WTC11 (cell line): ENCODE data around the gene WDFY4.

Experiments
- JUN ChIP-seq: sonication (generic); formaldehyde crosslinking; IDR thresholded peaks from 2 replicates; pipeline ENCODE4 v1.8.0; 2023; ENCODE audit warnings: mild to moderate bottlenecking, missing genetic modification reagents
- NR2C2 ChIP-seq: sonication (generic); formaldehyde crosslinking; IDR thresholded peaks from 2 replicates; pipeline ENCODE4 v1.8.0; 2022; ENCODE audit warnings: mild to moderate bottlenecking, missing genetic modification reagents
- SP1 ChIP-seq: sonication (generic); formaldehyde crosslinking; conservative IDR thresholded peaks from 2 replicates; pipeline ENCODE4 v1.8.1; 2022; ENCODE audit warnings: missing genetic modification reagents
- USF2 ChIP-seq: sonication (generic); formaldehyde crosslinking; IDR thresholded peaks from 2 replicates; pipeline ENCODE4 v1.8.1; 2023; ENCODE audit warnings: mild to moderate bottlenecking, missing genetic modification reagents, moderate library complexity
- ZNF121 ChIP-seq: sonication (generic); formaldehyde crosslinking; IDR thresholded peaks from 2 replicates; pipeline ENCODE4 v1.8.0; 2023; ENCODE audit warnings: missing genetic modification reagents
- ZNF138 ChIP-seq: sonication (generic); formaldehyde crosslinking; conservative IDR thresholded peaks from 2 replicates; pipeline ENCODE4 v1.8.1; 2022; ENCODE audit warnings: mild to moderate bottlenecking, moderate library complexity, missing genetic modification reagents
- ZNF423 ChIP-seq: fragments of 250-450 bp; sonication (Bioruptor Pico); IDR thresholded peaks from 2 replicates; pipeline ENCODE4 v2.1.2; 2022; ENCODE audit warnings: mild to moderate bottlenecking, moderate library complexity
- TF ChIP-seq, protein P1 (sequence below): fragments of 200-600 bp; IDR thresholded peaks from 2 replicates; pipeline ENCODE4 v1.8.0; 2022; ENCODE audit warnings: antibody characterized with exemption
- TF ChIP-seq, protein P2 (sequence below): sonication (generic); formaldehyde crosslinking; IDR thresholded peaks from 2 replicates; pipeline ENCODE4 v1.8.1; 2023; ENCODE audit warnings: mild to moderate bottlenecking, moderate library complexity, missing genetic modification reagents
- TF ChIP-seq, protein P3 (sequence below): sonication (generic); formaldehyde crosslinking; IDR thresholded peaks from 2 replicates; pipeline ENCODE4 v1.8.0; 2022; ENCODE audit warnings: mild to moderate bottlenecking, missing genetic modification reagents

- TF ChIP-seq, protein P1, sequence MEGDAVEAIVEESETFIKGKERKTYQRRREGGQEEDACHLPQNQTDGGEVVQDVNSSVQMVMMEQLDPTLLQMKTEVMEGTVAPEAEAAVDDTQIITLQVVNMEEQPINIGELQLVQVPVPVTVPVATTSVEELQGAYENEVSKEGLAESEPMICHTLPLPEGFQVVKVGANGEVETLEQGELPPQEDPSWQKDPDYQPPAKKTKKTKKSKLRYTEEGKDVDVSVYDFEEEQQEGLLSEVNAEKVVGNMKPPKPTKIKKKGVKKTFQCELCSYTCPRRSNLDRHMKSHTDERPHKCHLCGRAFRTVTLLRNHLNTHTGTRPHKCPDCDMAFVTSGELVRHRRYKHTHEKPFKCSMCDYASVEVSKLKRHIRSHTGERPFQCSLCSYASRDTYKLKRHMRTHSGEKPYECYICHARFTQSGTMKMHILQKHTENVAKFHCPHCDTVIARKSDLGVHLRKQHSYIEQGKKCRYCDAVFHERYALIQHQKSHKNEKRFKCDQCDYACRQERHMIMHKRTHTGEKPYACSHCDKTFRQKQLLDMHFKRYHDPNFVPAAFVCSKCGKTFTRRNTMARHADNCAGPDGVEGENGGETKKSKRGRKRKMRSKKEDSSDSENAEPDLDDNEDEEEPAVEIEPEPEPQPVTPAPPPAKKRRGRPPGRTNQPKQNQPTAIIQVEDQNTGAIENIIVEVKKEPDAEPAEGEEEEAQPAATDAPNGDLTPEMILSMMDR: no peak
- TF ChIP-seq, protein P2, sequence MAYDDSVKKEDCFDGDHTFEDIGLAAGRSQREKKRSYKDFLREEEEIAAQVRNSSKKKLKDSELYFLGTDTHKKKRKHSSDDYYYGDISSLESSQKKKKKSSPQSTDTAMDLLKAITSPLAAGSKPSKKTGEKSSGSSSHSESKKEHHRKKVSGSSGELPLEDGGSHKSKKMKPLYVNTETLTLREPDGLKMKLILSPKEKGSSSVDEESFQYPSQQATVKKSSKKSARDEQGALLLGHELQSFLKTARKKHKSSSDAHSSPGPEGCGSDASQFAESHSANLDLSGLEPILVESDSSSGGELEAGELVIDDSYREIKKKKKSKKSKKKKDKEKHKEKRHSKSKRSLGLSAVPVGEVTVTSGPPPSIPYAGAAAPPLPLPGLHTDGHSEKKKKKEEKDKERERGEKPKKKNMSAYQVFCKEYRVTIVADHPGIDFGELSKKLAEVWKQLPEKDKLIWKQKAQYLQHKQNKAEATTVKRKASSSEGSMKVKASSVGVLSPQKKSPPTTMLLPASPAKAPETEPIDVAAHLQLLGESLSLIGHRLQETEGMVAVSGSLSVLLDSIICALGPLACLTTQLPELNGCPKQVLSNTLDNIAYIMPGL (CRISPR knock-in tag): no peak
- TF ChIP-seq ZNF138 (CRISPR knock-in tag): no peak
- TF ChIP-seq ZNF423 (CRISPR knock-in tag): no peak
- TF ChIP-seq NR2C2 (CRISPR knock-in tag): no peak
- no peak for TF ChIP-seq JUN (CRISPR knock-in tag)
- no peak for TF ChIP-seq USF2
- TF ChIP-seq, protein P3, sequence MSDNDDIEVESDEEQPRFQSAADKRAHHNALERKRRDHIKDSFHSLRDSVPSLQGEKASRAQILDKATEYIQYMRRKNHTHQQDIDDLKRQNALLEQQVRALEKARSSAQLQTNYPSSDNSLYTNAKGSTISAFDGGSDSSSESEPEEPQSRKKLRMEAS (CRISPR knock-in tag): no peak
- no peak for TF ChIP-seq SP1 (CRISPR knock-in tag)
- no peak for TF ChIP-seq ZNF121
Observed at GRCh38 chr10:48789486-48790456, 105.1 kb downstream of the WDFY4 start.
